ENCODE results near the gene GGN. TPM values are rescaled to one million over a fixed set of nuclear protein-coding genes. Genes with fewer than 3 reads are reported as not detected.

GGN gene
- polyA plus RNA-seq, 1 of the 3 experiments (the other 2 are of a cell fraction), result 0.48 TPM

GRCh38 chr19:38394488-38394887 is 6.7 kb upstream of the GGN start:
- H3K9ac ChIP-seq, result no peak overlapping the region
- TF ChIP-seq, protein P1, sequence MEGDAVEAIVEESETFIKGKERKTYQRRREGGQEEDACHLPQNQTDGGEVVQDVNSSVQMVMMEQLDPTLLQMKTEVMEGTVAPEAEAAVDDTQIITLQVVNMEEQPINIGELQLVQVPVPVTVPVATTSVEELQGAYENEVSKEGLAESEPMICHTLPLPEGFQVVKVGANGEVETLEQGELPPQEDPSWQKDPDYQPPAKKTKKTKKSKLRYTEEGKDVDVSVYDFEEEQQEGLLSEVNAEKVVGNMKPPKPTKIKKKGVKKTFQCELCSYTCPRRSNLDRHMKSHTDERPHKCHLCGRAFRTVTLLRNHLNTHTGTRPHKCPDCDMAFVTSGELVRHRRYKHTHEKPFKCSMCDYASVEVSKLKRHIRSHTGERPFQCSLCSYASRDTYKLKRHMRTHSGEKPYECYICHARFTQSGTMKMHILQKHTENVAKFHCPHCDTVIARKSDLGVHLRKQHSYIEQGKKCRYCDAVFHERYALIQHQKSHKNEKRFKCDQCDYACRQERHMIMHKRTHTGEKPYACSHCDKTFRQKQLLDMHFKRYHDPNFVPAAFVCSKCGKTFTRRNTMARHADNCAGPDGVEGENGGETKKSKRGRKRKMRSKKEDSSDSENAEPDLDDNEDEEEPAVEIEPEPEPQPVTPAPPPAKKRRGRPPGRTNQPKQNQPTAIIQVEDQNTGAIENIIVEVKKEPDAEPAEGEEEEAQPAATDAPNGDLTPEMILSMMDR (IDR thresholded peaks at IDR 0.05), result no peak
- TF ChIP-seq, protein P2, sequence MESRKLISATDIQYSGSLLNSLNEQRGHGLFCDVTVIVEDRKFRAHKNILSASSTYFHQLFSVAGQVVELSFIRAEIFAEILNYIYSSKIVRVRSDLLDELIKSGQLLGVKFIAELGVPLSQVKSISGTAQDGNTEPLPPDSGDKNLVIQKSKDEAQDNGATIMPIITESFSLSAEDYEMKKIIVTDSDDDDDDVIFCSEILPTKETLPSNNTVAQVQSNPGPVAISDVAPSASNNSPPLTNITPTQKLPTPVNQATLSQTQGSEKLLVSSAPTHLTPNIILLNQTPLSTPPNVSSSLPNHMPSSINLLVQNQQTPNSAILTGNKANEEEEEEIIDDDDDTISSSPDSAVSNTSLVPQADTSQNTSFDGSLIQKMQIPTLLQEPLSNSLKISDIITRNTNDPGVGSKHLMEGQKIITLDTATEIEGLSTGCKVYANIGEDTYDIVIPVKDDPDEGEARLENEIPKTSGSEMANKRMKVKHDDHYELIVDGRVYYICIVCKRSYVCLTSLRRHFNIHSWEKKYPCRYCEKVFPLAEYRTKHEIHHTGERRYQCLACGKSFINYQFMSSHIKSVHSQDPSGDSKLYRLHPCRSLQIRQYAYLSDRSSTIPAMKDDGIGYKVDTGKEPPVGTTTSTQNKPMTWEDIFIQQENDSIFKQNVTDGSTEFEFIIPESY (IDR thresholded peaks at IDR 0.05; ENCODE audit: borderline replicate concordance, low read depth), result no peak
- TF ChIP-seq RCOR1 (IDR thresholded peaks at IDR 0.05; ENCODE audit: low read length) (no peak), NFIC (IDR thresholded peaks at IDR 0.05; ENCODE audit: borderline replicate concordance) (no peak), GATA2 (CRISPR knock-in tag; IDR thresholded peaks at IDR 0.05) (no peak), EP300 (IDR thresholded peaks at IDR 0.05; ENCODE audit: borderline replicate concordance in 1 of 2, low read depth in 1 of 2, low read length in 1 of 2) (no peak), RAD21 (IDR thresholded peaks at IDR 0.05; ENCODE audit: low read length) (no peak), RXRA (IDR thresholded peaks at IDR 0.05; ENCODE audit: borderline replicate concordance, low read depth) (no peak), FOXM1 (IDR thresholded peaks at IDR 0.05; ENCODE audit: low read depth) (no peak), RFX5 (IDR thresholded peaks at IDR 0.05; ENCODE audit: low read length) (no peak), CHD2 (IDR thresholded peaks at IDR 0.05; ENCODE audit: low read length, partially characterized antibody) (no peak), SIN3A (IDR thresholded peaks at IDR 0.05; ENCODE audit: borderline replicate concordance, low read depth, low read length) (no peak), ELF1 (IDR thresholded peaks at IDR 0.05) (no peak), FOSL2 (IDR thresholded peaks at IDR 0.05; ENCODE audit: borderline replicate concordance, low read depth) (no peak), TAF1 (IDR thresholded peaks at IDR 0.05; ENCODE audit: borderline replicate concordance, low read depth, low read length) (no peak), YY1 (IDR thresholded peaks at IDR 0.05; ENCODE audit: low read depth) (no peak)
- TF ChIP-seq, protein P3, sequence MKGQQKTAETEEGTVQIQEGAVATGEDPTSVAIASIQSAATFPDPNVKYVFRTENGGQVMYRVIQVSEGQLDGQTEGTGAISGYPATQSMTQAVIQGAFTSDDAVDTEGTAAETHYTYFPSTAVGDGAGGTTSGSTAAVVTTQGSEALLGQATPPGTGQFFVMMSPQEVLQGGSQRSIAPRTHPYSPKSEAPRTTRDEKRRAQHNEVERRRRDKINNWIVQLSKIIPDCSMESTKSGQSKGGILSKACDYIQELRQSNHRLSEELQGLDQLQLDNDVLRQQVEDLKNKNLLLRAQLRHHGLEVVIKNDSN (IDR thresholded peaks at IDR 0.05; ENCODE audit: borderline replicate concordance, low read depth), result no peak
- H3K79me2 ChIP-seq (ENCODE audit: insufficient read depth), result peaks cover 26% of the 10 kb centered on the region
- peaks cover 3% of the 10 kb centered on the region for H3F3A ChIP-seq (replicated peaks; ENCODE audit: insufficient read depth)
- H3K4me2 ChIP-seq, result no peak overlapping the region
- H3K4me3 ChIP-seq (ENCODE audit: low read depth in 2 of 2, low read length in 1 of 2), result no peak overlapping the region
- ChIA-PET POLR2A (no interaction called here), CTCF (interaction anchor here (2.9 kb wide), 1 partner anchor 9 kb away, joined by 13 read pairs; the partner anchor contains the start of gene FAM98C)
- H2AFZ ChIP-seq (ENCODE audit: low read depth), result no peak overlapping the region
- H3K36me3 ChIP-seq (replicated peaks in 1 of 2; ENCODE audit: control insufficient read depth in 1 of 2, insufficient read depth in 2 of 2, low read length in 1 of 2), result peaks cover 22 to 35% of the 10 kb centered on the region in 2 experiments
- no peak for DNase-seq
- no peaks in the 10 kb centered on the region for H4K20me1 ChIP-seq (ENCODE audit: insufficient read depth)
- H3K27ac ChIP-seq (ENCODE audit: low read depth in 2 of 2, low read length in 1 of 2), result no peak overlapping the region
- no peaks in the 10 kb centered on the region for H3K27me3 ChIP-seq (ENCODE audit: insufficient read depth)
- WGBS (ENCODE audit: low lambda C conversion rate), result 95% methylated on average over 21 of the region's 30 CpGs
- peaks cover 7 to 9% of the 10 kb centered on the region in 2 experiments; a peak in 2 of 4 replicates for H3K4me1 ChIP-seq (ENCODE audit: control insufficient read depth in 1 of 2, insufficient read depth in 2 of 2, low read depth in 1 of 2, low read length in 1 of 2)
- H3K9me3 ChIP-seq, result no peaks in the 10 kb centered on the region
- H3K9me2 ChIP-seq, result no peaks in the 10 kb centered on the region

All from SK-N-SH (cell line).